ENCODE results near the gene KCNN1. TPM values are rescaled to one million over a fixed set of nuclear protein-coding genes. Genes with fewer than 3 reads are reported as not detected.

KCNN1 gene
- total and polyA plus RNA-seq, 9 of the 15 experiments (the other 6 are each of a cell fraction or from before 2014, with no cell fraction given) = 0.01 to 6.2 (median 0.72) TPM

GRCh38 chr19:17932485-17933338, 34.2 kb upstream of the KCNN1 start, which contains the start of gene CCDC124 (continued):
- TF ChIP-seq SAFB2 (IDR thresholded peaks at IDR 0.05; ENCODE audit: borderline replicate concordance, low read depth, low read length, severe bottlenecking) = no peak
- TF ChIP-seq TRIM28 (IDR thresholded peaks at IDR 0.05) = peak; percentile 71; the same call in 1 of the 2 replicates
- TF ChIP-seq ZNF589 (CRISPR knock-in tag; IDR thresholded peaks at IDR 0.05; ENCODE audit: low read depth) = peak; percentile 95
- TF ChIP-seq NFE2 (IDR thresholded peaks at IDR 0.05; ENCODE audit: low read depth) = no peak; the same call in 1 of the 2 replicates
- TF ChIP-seq HDAC3 (IDR thresholded peaks at IDR 0.05; ENCODE audit: borderline replicate concordance, partially characterized antibody) = no peak
- peak; percentile 66; the same call in 1 of the 2 replicates for TF ChIP-seq ZNF24 (IDR thresholded peaks at IDR 0.05)
- TF ChIP-seq GTF2E2 (tag; IDR thresholded peaks at IDR 0.05) = no peak
- TF ChIP-seq RNF219 (CRISPR knock-in tag; IDR thresholded peaks at IDR 0.05) = no peak
- peak; percentile 90 for TF ChIP-seq RBFOX2 (IDR thresholded peaks at IDR 0.05; ENCODE audit: low read depth, low read length)
- TF ChIP-seq RBM34 (IDR thresholded peaks at IDR 0.05; ENCODE audit: borderline replicate concordance, insufficient read depth, low read length) = no peak
- TF ChIP-seq OTX1 (CRISPR knock-in tag; IDR thresholded peaks at IDR 0.05) = peak; percentile 88; the same call in 1 of the 2 replicates
- TF ChIP-seq NFIC (IDR thresholded peaks at IDR 0.05) = no peak
- no peak for TF ChIP-seq ZNF316 (IDR thresholded peaks at IDR 0.05)
- TF ChIP-seq ZNF740 (CRISPR knock-in tag; IDR thresholded peaks at IDR 0.05) = no peak
- peak in 1 of 2 experiments; percentile 72; a peak in 2 of 4 replicates for TF ChIP-seq ZNF740 (tag; IDR thresholded peaks at IDR 0.05)
- no peak for TF ChIP-seq CLOCK (CRISPR knock-in tag; IDR thresholded peaks at IDR 0.05; ENCODE audit: borderline replicate concordance)
- 0 out of 2 replicates have a peak, but pooled peaks have one; percentile 31 for TF ChIP-seq PTBP1 (IDR thresholded peaks at IDR 0.05; ENCODE audit: low read depth, low read length)
- peak; percentile 44; the same call in 1 of the 2 replicates for TF ChIP-seq CEBPB (tag; IDR thresholded peaks at IDR 0.05)
- TF ChIP-seq KLF13 (tag; IDR thresholded peaks at IDR 0.05; ENCODE audit: borderline replicate concordance, low read depth) = no peak
- TF ChIP-seq ETV1 (tag; conservative IDR thresholded peaks at IDR 0.05; ENCODE audit: low read depth) = no peak
- TF ChIP-seq RBM25 (IDR thresholded peaks at IDR 0.05; ENCODE audit: low read depth, low read length, severe bottlenecking) = no peak
- peak; percentile 99 for TF ChIP-seq CREB1 (IDR thresholded peaks at IDR 0.05)
- peak; percentile 100 for TF ChIP-seq CREB1 (CRISPR knock-in tag; IDR thresholded peaks at IDR 0.05)
- TF ChIP-seq ZNF184 (CRISPR knock-in tag; IDR thresholded peaks at IDR 0.05) = no peak

Measured in K562 (cell line).